GM08714 (cell line): Measurements from ENCODE around the gene CHPF.

Experiments
- H3K4me3 ChIP-seq: fragments of 200-500 bp; sonication (Bioruptor generic); 2 replicates; pipeline ENCODE4 v1.5.1; 2014; ENCODE audit warnings: mild to moderate bottlenecking, low read length, inconsistent platforms
- ZNF274 ChIP-seq: IDR thresholded peaks from 2 replicates; pipeline ENCODE4 v1.6.1; 2012; ENCODE audit warnings: mild to moderate bottlenecking, low read depth, low read length

Gene CHPF

GRCh38 chr2:219499555-219499954, 44.1 kb downstream of the CHPF start:
- TF ChIP-seq ZNF274: no peak
- peak overlapping the region; percentile 96 for H3K4me3 ChIP-seq

- no peak for TF ChIP-seq ZNF274
- peak overlapping the region; percentile 96 for H3K4me3 ChIP-seq
Measured at GRCh38 chr2:219499058-219499307, 44.6 kb downstream of the CHPF start.

- TF ChIP-seq ZNF274: no peak
- peak within 1 kb of the TSS; percentile 96 for H3K4me3 ChIP-seq
Measured at GRCh38 chr2:219498280-219499057, 45.1 kb downstream of the CHPF start, which contains the start of gene GMPPA. Gene GMPPA, plus strand, starts transcription at chr2:219498891. Its CDS starts 1,085 bp downstream, at chr2:219499976.

- no peak for TF ChIP-seq ZNF274
- peak overlapping the region; percentile 96; the same call in 1 of the 2 replicates for H3K4me3 ChIP-seq
Measured at GRCh38 chr2:219497495-219498279, 45.9 kb downstream of the CHPF start.

GRCh38 chr2:219496825-219497494, 46.6 kb downstream of the CHPF start:
- no peak for TF ChIP-seq ZNF274
- no peak overlapping the region for H3K4me3 ChIP-seq

DNA sequence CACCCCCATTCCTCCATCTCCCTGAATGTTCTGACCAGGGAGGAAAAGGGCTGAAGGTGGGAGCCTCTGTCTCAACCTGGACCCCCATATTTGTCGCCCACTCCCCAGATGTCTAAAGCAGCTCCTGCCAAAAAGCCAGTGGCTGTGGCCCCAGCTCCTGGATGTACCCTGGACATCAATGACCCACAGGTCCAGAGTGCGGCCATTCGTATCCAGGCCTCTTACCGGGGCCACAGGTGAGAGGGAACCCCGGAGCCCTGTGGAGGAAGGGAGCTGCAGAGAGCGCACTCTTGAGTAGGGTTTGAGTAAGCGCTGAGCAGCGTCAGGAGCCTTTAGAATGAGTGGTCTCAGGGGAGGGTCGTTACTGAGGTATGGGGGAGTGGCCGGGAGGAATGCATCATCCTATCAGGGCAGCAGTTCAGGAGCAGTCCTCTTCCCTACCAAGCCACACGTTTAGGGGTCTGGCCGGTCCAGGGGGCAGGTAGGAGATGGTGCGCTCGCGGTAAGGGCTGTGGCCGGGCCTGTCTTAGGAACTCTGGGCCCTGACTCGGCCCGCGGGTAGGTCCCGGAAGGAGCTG, 47.3 kb downstream of the CHPF start:
- no peak for TF ChIP-seq ZNF274
- H3K4me3 ChIP-seq: no peak overlapping the region

DNA sequence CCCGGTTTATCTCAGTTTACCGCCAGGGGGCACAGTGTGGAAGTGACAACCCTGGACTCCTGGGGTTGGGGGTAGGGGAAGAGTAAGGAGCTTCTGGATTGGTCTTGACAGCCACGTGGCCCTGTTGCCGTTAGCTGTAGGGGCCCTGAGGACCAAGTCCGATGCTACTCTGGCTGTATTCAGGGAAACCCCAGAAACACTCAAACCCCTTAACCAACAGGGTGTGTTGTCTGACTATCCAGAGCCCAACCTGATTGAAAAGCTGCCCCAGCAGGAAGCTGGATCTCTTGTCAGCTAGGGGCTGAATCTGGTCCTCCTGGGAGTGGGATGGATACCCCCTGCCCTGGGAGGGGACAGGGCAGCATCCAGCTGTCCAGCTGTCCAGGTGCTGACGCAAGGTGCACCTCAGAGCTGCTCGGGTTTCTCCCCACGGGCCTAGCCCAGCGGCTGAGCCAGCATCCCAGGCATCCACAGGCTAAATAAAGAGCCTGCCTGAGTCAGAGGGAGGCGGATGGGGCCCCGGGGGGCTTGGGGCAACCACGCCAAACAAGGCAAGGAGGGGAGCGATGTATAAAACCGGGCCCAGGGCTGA, 48.0 kb downstream of the CHPF start:
- no peak overlapping the region for H3K4me3 ChIP-seq
- TF ChIP-seq ZNF274: no peak

DNA sequence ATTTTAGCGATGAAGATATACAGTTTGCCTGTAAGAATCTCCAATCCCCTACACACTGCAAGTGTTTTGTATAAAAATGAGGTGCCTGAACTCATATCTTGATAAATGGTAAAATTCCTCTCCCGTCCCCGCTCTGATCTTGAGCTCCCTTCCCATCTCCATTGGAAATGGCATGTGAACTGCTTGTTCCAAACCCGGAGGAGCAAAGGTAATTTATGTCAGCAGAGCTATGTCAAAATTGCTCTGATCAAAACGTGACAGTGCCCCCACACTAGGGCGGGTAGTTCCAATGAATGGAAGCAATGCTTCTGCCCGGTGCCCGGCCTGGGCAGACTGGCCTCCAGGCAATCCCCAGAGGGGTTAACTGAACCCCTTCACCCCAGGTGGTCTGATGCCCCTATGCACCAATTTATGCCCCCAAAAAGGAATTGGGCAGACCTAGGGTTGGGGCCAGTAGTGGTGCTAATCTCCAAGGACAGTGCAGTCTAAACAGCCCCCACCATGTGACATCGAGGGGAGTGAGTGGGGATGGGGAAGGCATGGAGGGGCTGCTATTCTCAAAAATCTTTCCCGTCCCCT, 48.6 kb downstream of the CHPF start:
- H3K4me3 ChIP-seq: no peak overlapping the region
- TF ChIP-seq ZNF274: no peak

GRCh38 chr2:219493086-219493485, 50.5 kb downstream of the CHPF start:
- no peak overlapping the region for H3K4me3 ChIP-seq
- no peak for TF ChIP-seq ZNF274

DNA sequence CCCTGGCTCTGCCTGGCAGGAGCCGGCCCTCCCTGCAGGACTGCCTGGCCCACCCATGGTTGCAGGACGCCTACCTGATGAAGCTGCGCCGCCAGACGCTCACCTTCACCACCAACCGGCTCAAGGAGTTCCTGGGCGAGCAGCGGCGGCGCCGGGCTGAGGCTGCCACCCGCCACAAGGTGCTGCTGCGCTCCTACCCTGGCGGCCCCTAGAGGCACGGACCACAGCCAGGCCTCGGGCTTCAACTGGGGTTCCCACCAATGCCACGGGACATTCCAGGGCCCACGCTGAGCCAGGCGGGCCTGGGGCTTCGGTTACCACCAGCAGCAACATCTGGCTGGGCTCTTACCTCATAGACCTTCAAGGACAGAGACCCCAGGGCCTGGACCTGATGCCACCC, 51.0 kb downstream of the CHPF start:
- no peak for TF ChIP-seq ZNF274

GRCh38 chr2:219491278-219491963, 52.2 kb downstream of the CHPF start:
- H3K4me3 ChIP-seq: no peak overlapping the region
- no peak for TF ChIP-seq ZNF274

More for the DNA sequence above, 51.0 kb downstream of the CHPF start:
- H3K4me3 ChIP-seq: no peak overlapping the region

DNA sequence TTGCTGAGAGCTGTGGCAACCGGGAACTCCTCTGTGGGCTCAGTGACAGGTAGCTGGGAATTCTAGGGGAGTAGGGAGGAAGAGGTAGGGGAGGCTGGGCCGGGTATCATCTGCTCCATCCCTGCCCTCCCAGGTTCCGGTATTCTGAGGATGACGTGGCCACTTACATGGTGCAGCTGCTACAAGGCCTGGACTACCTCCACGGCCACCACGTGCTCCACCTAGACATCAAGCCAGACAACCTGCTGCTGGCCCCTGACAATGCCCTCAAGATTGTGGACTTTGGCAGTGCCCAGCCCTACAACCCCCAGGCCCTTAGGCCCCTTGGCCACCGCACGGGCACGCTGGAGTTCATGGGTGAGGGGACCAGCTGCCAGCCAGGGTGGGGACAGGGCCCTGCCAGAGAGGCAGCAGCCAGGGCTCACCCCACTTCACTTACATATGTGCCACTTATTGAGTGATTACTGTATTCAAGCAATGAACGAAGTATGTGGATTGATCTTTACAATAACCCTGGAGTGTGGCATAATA, 52.9 kb downstream of the CHPF start:
- H3K4me3 ChIP-seq: no peak overlapping the region
- TF ChIP-seq ZNF274: no peak

DNA sequence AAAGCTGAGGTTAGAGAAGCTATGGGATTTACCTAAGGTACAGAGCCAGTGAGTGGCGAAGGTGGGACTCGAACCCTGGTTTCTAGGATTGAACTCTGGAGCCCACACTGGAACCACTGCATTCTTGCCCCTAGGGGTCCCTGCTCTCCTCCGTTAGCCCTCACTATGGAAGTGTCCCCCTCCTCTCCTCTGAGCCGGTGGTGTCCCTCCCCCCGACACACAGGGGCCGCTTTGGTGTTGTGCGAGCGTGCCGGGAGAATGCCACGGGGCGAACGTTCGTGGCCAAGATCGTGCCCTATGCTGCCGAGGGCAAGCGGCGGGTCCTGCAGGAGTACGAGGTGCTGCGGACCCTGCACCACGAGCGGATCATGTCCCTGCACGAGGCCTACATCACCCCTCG, 53.4 kb downstream of the CHPF start:
- TF ChIP-seq ZNF274: no peak
- H3K4me3 ChIP-seq: no peak overlapping the region

- TF ChIP-seq ZNF274: no peak
- H3K4me3 ChIP-seq: no peak overlapping the region
Measured at GRCh38 chr2:219489315-219489714, 54.3 kb downstream of the CHPF start.
